PC-9 (cell line): ENCODE results near the gene S100PBP. TPM values are rescaled to one million over a fixed set of nuclear protein-coding genes. Genes with fewer than 3 reads are reported as not detected.
A peak's percentile ranks its signal among the peaks of the same experiment; 100 is the strongest.
"Not testable (repeated sequence)": the region's sequence is repeated elsewhere in the genome, so short reads cannot be mapped to it uniquely, and the experiment has no call there.

Experiments used
- BruUV-seq: library from RNA; stranded (reverse); fragments of 400-500 nt; replicated peaks from 2 replicates; lab custom pipeline; 2021; lab: Mats Ljungman, UMichigan
- CTCF ChIA-PET: fragments of 300-600 bp; sonication (Branson Sonifier 250); formaldehyde crosslinking; loops from one replicate; lab custom pipeline; 2022; ENCODE audit warnings: antibody characterized with exemption; lab: Charles Lee
- POLR2A ChIA-PET: fragments of 300-600 bp; sonication (Branson Sonifier 250); formaldehyde crosslinking; loops from one replicate; lab custom pipeline; 2022; ENCODE audit warnings: antibody characterized with exemption; ENCODE audit not compliant: unreplicated experiment; lab: Charles Lee
- DNase-seq, 2 experiments: peaks; one replicate each; pipeline versions ENCODE4 v3.0.0 to v3.0.0-alpha.2; 2015 to 2022; ENCODE audit warnings: mixed read lengths in 1 of 2
- H2AFZ ChIP-seq: fragments of 200-600 bp; sonication (generic); 2 replicates; pipeline ENCODE4 v1.8.1; 2017; ENCODE audit warnings: antibody characterized with exemption
- H3F3A ChIP-seq: fragments of 200-600 bp; sonication (generic); 2 replicates; pipeline ENCODE4 v1.8.1; 2017; ENCODE audit warnings: antibody characterized with exemption, mild to moderate bottlenecking, low read depth; ENCODE audit not compliant: insufficient read depth
- H3K27ac ChIP-seq: fragments of 200-600 bp; sonication (generic); 2 replicates; pipeline ENCODE4 v1.6.1; 2016; ENCODE audit warnings: mixed run types
- H3K27me3 ChIP-seq: fragments of 200-600 bp; sonication (generic); 2 replicates; pipeline ENCODE4 v1.6.1; 2016; ENCODE audit warnings: low read depth, mixed run types; ENCODE audit not compliant: insufficient read depth
- H3K36me3 ChIP-seq: fragments of 200-600 bp; sonication (generic); 2 replicates; pipeline ENCODE4 v1.6.1; 2016; ENCODE audit warnings: low read depth, mixed run types
- H3K4me1 ChIP-seq: fragments of 200-600 bp; sonication (generic); replicated peaks from 2 replicates; pipeline ENCODE4 v1.6.1; 2016; ENCODE audit warnings: mixed run types; ENCODE audit not compliant: insufficient read depth
- H3K4me2 ChIP-seq: fragments of 200-600 bp; sonication (generic); 2 replicates; pipeline ENCODE4 v1.6.1; 2017; ENCODE audit warnings: mixed run types
- H3K4me3 ChIP-seq: fragments of 200-600 bp; sonication (generic); 2 replicates; pipeline ENCODE4 v1.6.1; 2016; ENCODE audit warnings: mixed run types
- H3K79me2 ChIP-seq: fragments of 200-600 bp; sonication (generic); 2 replicates; pipeline ENCODE4 v1.6.1; 2017; ENCODE audit warnings: low read depth, mixed run types
- H3K9me2 ChIP-seq: fragments of 200-600 bp; sonication (generic); 2 replicates; pipeline ENCODE4 v1.8.1; 2017; ENCODE audit warnings: mild to moderate bottlenecking; ENCODE audit not compliant: insufficient read depth
- H3K9me3 ChIP-seq: fragments of 200-600 bp; sonication (generic); 2 replicates; pipeline ENCODE4 v1.8.1; 2016; ENCODE audit warnings: low read depth; ENCODE audit not compliant: insufficient read depth
- H4K20me1 ChIP-seq: fragments of 200-600 bp; sonication (generic); 2 replicates; pipeline ENCODE4 v1.8.1; 2017; ENCODE audit not compliant: insufficient read depth
- EZH2 ChIP-seq: fragments of 200-600 bp; sonication (generic); IDR thresholded peaks from 2 replicates; pipeline ENCODE4 v1.8.0; 2017; ENCODE audit warnings: antibody characterized with exemption, low read depth
- intact Hi-C: fragments of 100-400 bp; cut with micrococcal nuclease; formaldehyde crosslinking; loops from one replicate; pipeline ENCODE4 v1.10.0; 2022; ENCODE audit not compliant: unreplicated experiment
- total RNA-seq: library from RNA; stranded (reverse); gene quantifications from 2 replicates; pipeline ENCODE4 v1.2.3, GENCODE V29; 2021
- TF ChIP-seq, protein P1 (sequence below): fragments of 200-600 bp; sonication (generic); conservative IDR thresholded peaks from 2 replicates; pipeline ENCODE4 v1.6.1; 2017; ENCODE audit warnings: mixed run types, antibody characterized with exemption, mild to moderate bottlenecking, moderate library complexity

The S100PBP gene
- total RNA-seq, 1 experiment from 2014 or later = 42.4 TPM

GRCh38 chr1:32798679-32799416 is 18.6 kb upstream of the S100PBP start:
- H3K79me2 ChIP-seq = peaks cover 62% of the 10 kb centered on the region
- peaks cover 59% of the 10 kb centered on the region for H3K36me3 ChIP-seq
- H3K9me2 ChIP-seq = no peaks in the 10 kb centered on the region
- H4K20me1 ChIP-seq = peaks cover 6% of the 10 kb centered on the region
- peaks cover 84% of the 10 kb centered on the region for H3F3A ChIP-seq
- H3K4me2 ChIP-seq = peak overlapping the region; percentile 59
- no peaks in the 10 kb centered on the region for H3K9me3 ChIP-seq
- ChIA-PET POLR2A (no interaction called here), CTCF (interaction anchor here (0.6 kb wide), 1 partner anchor 43 kb away, joined by 5 read pairs; no protein-coding TSS in a partner anchor)
- no TSS peak for BruUV-seq
- peak overlapping the region; percentile 85 for H3K27ac ChIP-seq
- H3K4me1 ChIP-seq = peaks cover 65% of the 10 kb centered on the region
- 0 out of 2 replicates have a peak overlapping the region, but pooled peaks have one; percentile 17 for H3K4me3 ChIP-seq
- H3K27me3 ChIP-seq = no peaks in the 10 kb centered on the region
- H2AFZ ChIP-seq = no peak overlapping the region
- intact Hi-C loops = loop anchor here (1.0 to 5.0 kb wide), 2 partner anchors 17 to 147 kb away; partner anchors contain the start of genes RBBP4 and ZBTB8OS
- no peak for DNase-seq
- no peak for TF ChIP-seq EZH2
- TF ChIP-seq, protein P1, sequence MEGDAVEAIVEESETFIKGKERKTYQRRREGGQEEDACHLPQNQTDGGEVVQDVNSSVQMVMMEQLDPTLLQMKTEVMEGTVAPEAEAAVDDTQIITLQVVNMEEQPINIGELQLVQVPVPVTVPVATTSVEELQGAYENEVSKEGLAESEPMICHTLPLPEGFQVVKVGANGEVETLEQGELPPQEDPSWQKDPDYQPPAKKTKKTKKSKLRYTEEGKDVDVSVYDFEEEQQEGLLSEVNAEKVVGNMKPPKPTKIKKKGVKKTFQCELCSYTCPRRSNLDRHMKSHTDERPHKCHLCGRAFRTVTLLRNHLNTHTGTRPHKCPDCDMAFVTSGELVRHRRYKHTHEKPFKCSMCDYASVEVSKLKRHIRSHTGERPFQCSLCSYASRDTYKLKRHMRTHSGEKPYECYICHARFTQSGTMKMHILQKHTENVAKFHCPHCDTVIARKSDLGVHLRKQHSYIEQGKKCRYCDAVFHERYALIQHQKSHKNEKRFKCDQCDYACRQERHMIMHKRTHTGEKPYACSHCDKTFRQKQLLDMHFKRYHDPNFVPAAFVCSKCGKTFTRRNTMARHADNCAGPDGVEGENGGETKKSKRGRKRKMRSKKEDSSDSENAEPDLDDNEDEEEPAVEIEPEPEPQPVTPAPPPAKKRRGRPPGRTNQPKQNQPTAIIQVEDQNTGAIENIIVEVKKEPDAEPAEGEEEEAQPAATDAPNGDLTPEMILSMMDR = no peak

DNA sequence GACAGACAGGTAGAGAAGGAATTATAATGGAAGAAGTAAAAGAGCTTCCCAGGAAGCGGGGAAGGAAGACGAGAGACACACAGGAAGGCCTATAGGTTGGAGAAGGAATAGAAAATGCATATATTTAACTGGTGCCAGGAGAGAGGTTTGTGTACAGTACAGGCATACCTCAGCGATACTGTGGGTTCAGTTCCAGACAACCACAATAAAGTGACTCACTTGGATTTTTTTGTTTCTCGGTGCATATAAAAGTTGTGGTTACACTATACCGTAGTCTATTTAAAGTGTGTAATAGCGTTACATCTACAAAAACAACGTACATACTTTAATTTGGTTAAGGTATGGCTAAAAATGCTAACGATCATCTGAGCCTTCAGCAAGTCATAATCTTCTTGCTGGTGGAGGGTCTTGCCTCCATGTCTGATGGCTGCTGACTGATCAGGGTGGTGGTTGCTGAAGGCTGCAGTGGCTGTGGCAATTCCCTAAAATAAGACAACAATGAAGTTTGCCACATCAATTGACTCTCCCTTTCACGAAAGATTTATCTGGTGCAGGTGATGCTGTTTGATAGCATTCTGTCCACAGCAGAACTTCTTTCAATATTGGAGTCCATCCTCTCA is 16.2 kb upstream of the S100PBP start:
- peaks cover 50% of the 10 kb centered on the region for H3K36me3 ChIP-seq
- TF ChIP-seq, protein P1 = no peak
- TF ChIP-seq EZH2 = no peak
- H3K9me3 ChIP-seq = no peaks in the 10 kb centered on the region
- H3K79me2 ChIP-seq = peaks cover 59% of the 10 kb centered on the region
- ChIA-PET CTCF (no interaction called here), POLR2A (no interaction called here)
- H4K20me1 ChIP-seq = peaks cover 11% of the 10 kb centered on the region
- H3K4me2 ChIP-seq = no peak overlapping the region
- peak in 1 of 2 experiments; percentile 46 for DNase-seq
- intact Hi-C loops = no loop called here
- H3F3A ChIP-seq = peaks cover 70% of the 10 kb centered on the region
- peak overlapping the region; percentile 85 for H3K27ac ChIP-seq
- no peak overlapping the region for H3K4me3 ChIP-seq
- no peaks in the 10 kb centered on the region for H3K27me3 ChIP-seq
- no peak overlapping the region for H2AFZ ChIP-seq
- BruUV-seq = no TSS peak
- peaks cover 53% of the 10 kb centered on the region for H3K4me1 ChIP-seq
- H3K9me2 ChIP-seq = no peaks in the 10 kb centered on the region

DNA sequence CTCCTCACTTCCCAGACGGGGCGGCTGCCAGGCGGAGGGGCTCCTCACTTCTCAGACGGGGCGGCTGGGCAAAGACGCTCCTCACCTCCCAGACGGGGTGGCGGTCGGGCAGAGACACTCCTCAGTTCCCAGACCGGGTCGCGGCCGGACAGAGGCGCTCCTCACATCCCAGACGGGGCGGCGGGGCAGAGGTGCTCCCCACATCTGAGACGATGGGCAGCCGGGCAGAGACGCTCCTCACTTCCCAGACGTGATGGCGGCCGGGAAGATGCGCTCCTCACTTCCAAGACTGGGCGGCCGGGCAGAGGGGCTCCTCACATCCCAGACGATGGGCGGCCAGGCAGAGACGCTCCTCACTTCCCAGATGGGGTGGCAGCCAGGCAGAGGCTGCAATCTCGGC is 13.0 kb upstream of the S100PBP start:
- H3K36me3 ChIP-seq = peaks cover 71% of the 10 kb centered on the region
- H3K4me3 ChIP-seq, intact Hi-C loops, BruUV-seq, DNase-seq, H2AFZ ChIP-seq, CTCF ChIA-PET, H3K27me3 ChIP-seq, H3K27ac ChIP-seq, H3K9me2 ChIP-seq, H3K4me2 ChIP-seq, H3K9me3 ChIP-seq, POLR2A ChIA-PET: not testable (repeated sequence)
- peaks cover 44% of the 10 kb centered on the region for H4K20me1 ChIP-seq
- peaks cover 62% of the 10 kb centered on the region for H3F3A ChIP-seq
- peaks cover 22% of the 10 kb centered on the region for H3K4me1 ChIP-seq
- H3K79me2 ChIP-seq = peaks cover 73% of the 10 kb centered on the region
